ENCODE measurements around the gene DYSF.

Gene DYSF

DNA sequence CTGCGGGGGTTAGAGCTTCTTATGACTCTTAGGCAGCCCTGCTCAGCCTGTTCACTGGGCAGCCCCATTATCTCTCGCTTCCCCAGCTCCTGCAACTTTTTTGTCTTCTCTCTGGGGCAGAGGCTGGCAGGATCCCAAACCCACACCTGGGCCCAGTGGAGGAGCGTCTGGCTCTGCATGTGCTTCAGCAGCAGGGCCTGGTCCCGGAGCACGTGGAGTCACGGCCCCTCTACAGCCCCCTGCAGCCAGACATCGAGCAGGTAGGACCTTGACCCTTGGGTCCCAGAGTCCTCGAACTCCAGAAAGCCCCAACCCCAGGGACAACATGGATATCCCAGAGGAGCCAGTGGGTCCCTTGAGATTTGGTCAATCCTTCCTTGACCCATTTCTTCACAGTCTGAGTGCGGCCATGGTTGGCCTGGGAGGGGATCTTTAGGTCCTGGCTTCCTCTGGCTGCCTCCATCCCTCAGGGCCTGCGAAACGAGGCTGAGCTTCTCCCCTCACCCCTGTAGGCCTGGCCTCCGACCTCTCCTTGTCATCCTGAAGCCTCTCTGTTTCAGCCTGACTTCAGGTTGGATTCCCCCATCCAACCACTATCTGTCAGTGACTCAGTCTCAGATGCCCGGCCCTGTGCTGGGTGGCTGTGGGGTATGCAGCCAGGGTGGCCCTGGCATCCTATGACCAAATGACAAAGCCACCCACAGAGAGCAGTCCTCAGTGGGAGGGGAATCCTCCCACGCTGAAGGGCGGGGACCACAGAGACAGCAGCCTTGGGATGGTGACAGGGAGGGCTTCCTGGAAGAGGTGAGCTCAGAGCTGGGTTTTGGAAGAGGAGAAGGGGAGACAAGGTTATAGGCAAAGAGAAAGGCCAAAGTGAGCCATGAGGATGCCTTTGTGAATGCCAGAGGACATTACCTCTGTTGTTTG is 214.2 kb downstream of the DYSF start:
- H3K36me3 ChIP-seq (ENCODE audit: control insufficient read depth, insufficient read depth, low read length): no peaks in the 10 kb centered on the region
- 90 to 92% methylated on average over 15 of the region's 15 CpGs for WGBS, 2 experiments
- H3K4me3 ChIP-seq (ENCODE audit: insufficient read depth, low read depth, low read length): no peak overlapping the region
- no peak overlapping the region for H3K27ac ChIP-seq (ENCODE audit: insufficient read depth, low read depth, low read length, poor library complexity, severe bottlenecking)
- no peaks in the 10 kb centered on the region for H3K4me1 ChIP-seq (ENCODE audit: control insufficient read depth, insufficient read depth, low read length)
- H3K27me3 ChIP-seq (ENCODE audit: control insufficient read depth, insufficient read depth, low read length, poor library complexity, severe bottlenecking): no peaks in the 10 kb centered on the region
- H3K9me3 ChIP-seq (ENCODE audit: control insufficient read depth, low read length): no peaks in the 10 kb centered on the region

DNA sequence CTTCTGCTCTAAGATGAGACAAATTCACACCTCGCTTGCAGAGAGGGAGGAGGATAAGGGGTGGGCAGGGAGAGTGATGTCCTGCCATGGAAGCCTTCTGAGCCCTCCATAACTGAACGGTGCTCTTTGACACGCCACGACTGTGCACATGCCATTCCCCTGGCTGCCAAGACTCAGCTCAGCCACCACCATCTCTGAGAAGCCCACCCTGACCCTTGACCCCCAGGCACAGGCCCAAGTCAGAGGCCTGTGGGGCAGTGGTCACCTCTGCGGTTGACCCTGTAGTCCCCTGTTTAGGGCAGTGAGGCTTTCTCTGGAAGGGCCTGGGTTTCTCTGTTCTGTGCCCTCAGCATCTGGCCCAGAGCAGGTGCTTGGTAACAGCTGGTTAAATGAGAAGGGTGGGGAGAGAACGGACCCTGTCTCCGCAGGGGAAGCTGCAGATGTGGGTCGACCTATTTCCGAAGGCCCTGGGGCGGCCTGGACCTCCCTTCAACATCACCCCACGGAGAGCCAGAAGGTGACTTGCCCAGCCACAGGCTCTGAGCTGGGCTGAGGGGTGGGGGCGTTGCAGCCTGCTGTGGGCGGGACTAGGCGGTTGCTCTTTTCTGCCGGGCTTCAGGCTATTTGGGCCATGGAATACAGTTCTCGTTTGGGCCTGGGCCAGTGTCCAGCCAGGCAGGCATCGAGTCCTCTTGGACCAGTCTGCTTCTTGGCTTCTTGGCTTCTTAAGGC is 215.1 kb downstream of the DYSF start:
- no peak overlapping the region for H3K27ac ChIP-seq (ENCODE audit: insufficient read depth, low read depth, low read length, poor library complexity, severe bottlenecking)
- H3K9me3 ChIP-seq (ENCODE audit: control insufficient read depth, low read length): no peaks in the 10 kb centered on the region
- 86 to 88% methylated on average over 17 of the region's 17 CpGs for WGBS, 2 experiments
- H3K4me1 ChIP-seq (ENCODE audit: control insufficient read depth, insufficient read depth, low read length): no peaks in the 10 kb centered on the region
- H3K27me3 ChIP-seq (ENCODE audit: control insufficient read depth, insufficient read depth, low read length, poor library complexity, severe bottlenecking): no peaks in the 10 kb centered on the region
- H3K4me3 ChIP-seq (ENCODE audit: insufficient read depth, low read depth, low read length): no peak overlapping the region
- H3K36me3 ChIP-seq (ENCODE audit: control insufficient read depth, insufficient read depth, low read length): no peaks in the 10 kb centered on the region

DNA sequence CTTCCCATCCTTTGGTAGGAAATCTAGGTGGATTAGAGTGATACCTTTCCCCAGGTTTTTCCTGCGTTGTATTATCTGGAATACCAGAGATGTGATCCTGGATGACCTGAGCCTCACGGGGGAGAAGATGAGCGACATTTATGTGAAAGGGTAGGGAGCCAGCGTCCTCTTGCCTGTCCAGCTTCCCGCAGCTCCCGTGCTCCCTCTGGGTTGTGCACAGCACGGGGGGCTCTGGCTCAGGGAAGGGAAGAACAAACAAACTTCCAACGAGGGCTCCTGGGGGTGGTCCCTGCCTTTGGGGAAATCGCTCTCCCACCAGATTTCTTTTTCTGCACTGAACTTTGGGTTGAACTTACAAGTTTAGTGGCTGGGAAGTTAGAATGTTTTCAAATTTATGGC is 215.7 kb downstream of the DYSF start:
- H3K27ac ChIP-seq (ENCODE audit: insufficient read depth, low read depth, low read length, poor library complexity, severe bottlenecking): no peak overlapping the region
- H3K4me1 ChIP-seq (ENCODE audit: control insufficient read depth, insufficient read depth, low read length): no peaks in the 10 kb centered on the region
- H3K9me3 ChIP-seq (ENCODE audit: control insufficient read depth, low read length): no peaks in the 10 kb centered on the region
- H3K4me3 ChIP-seq (ENCODE audit: insufficient read depth, low read depth, low read length): no peak overlapping the region
- H3K27me3 ChIP-seq (ENCODE audit: control insufficient read depth, insufficient read depth, low read length, poor library complexity, severe bottlenecking): no peaks in the 10 kb centered on the region
- whole genome bisulfite sequencing, 2 experiments: 92 to 95% methylated on average over 9 of the region's 9 CpGs
- no peaks in the 10 kb centered on the region for H3K36me3 ChIP-seq (ENCODE audit: control insufficient read depth, insufficient read depth, low read length)

DNA sequence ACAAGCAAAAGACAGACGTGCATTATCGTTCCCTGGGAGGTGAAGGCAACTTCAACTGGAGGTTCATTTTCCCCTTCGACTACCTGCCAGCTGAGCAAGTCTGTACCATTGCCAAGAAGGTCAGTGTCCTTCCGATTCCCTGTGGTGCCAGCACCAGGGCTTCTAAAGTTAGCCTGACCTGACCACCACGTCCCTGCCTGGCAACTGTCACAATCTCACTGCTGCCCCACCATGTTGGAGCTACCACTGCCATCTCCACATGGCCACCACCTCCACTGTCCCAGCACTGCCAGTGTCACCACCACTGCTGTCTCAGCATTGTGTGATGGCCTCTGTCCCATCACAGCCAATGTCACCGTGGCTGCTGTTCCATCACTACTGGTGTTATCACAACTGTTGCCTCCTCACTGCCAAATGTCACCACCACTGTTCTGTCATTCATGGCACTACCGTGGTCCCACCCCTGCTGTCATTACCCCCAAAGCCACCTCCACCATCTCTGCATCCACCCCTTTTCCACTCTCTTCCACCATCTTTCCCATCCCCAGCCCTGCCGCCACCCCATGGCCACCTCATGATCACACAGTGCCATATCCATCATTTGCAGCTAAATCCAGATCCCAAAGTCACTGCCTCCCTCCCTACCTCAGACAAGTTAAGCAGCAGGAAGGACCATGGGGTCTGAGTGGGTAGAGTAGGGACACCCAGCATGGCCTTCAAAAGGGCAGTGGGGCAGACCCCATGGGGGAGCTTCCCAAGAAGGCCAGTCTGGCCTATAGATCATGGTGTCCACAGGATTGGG is 216.5 kb downstream of the DYSF start:
- Histone ChIP-seq H3K27me3 (ENCODE audit: control insufficient read depth, insufficient read depth, low read length, poor library complexity, severe bottlenecking) (no peaks in the 10 kb centered on the region), H3K9me3 (ENCODE audit: control insufficient read depth, low read length) (no peaks in the 10 kb centered on the region), H3K36me3 (ENCODE audit: control insufficient read depth, insufficient read depth, low read length) (no peaks in the 10 kb centered on the region), H3K4me3 (ENCODE audit: insufficient read depth, low read depth, low read length) (no peak overlapping the region), H3K27ac (ENCODE audit: insufficient read depth, low read depth, low read length, poor library complexity, severe bottlenecking) (no peak overlapping the region), H3K4me1 (ENCODE audit: control insufficient read depth, insufficient read depth, low read length) (no peaks in the 10 kb centered on the region)
- 92 to 94% methylated on average over 8 of the region's 8 CpGs for WGBS, 2 experiments

DNA sequence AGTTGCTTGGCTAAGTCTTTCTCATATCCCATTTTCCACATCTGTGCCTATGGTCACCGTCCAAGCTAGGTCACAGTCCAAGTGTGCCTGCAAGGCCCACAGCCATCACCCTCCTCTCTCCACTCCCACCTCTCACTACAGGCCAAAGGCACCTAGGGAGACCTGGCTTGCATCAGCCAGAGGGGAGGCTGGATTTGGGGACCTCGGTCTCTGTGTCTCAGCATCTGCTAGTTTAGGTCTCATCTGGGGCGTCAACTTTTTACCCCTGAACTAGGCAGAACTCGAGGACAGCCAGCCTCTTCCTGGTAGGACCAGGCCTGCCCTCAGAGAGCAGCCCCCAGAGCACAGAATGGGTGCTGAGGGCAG is 217.1 kb downstream of the DYSF start:
- Histone ChIP-seq H3K36me3 (ENCODE audit: control insufficient read depth, insufficient read depth, low read length) (no peaks in the 10 kb centered on the region), H3K4me1 (ENCODE audit: control insufficient read depth, insufficient read depth, low read length) (no peaks in the 10 kb centered on the region), H3K27ac (ENCODE audit: insufficient read depth, low read depth, low read length, poor library complexity, severe bottlenecking) (no peak overlapping the region), H3K9me3 (ENCODE audit: control insufficient read depth, low read length) (no peaks in the 10 kb centered on the region), H3K4me3 (ENCODE audit: insufficient read depth, low read depth, low read length) (no peak overlapping the region), H3K27me3 (ENCODE audit: control insufficient read depth, insufficient read depth, low read length, poor library complexity, severe bottlenecking) (no peaks in the 10 kb centered on the region)
- 91 to 95% methylated on average over 4 of the region's 4 CpGs for WGBS, 2 experiments

DNA sequence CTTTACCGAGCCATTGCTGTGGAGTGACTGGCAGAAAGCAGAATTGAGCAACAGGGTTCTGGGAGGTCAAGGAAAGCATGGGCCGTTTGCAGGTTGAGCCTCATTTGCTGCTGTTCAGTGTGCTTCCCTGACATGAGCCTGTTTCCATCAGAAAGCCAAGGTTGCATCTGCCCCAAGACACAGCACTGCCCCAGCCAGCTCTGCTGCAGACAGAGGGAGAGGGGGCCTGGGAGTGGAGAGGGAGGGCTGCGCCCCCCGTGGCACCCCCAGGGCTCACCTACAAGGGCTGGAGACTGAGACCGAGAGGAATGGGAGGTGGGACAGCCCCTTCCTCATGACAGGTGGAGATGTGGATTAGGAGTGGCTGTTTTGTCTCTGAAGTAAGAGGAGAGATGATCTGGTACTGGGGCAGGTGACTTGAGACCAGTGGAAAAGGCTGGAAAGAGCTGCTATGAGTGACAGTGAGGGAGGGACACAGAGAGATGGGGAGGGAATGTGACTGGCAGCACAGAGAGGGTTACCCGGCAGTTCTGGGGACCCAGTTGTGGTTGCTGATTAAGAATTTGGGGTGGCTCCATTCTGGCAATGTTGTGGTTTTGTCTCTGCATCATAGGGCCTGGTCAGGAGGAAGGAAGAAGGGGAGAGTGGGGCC is 218.0 kb downstream of the DYSF start:
- WGBS, 2 experiments: 88 to 93% methylated on average over 6 of the region's 6 CpGs
- Histone ChIP-seq H3K27me3 (ENCODE audit: control insufficient read depth, insufficient read depth, low read length, poor library complexity, severe bottlenecking) (no peaks in the 10 kb centered on the region), H3K27ac (ENCODE audit: insufficient read depth, low read depth, low read length, poor library complexity, severe bottlenecking) (no peak overlapping the region), H3K4me3 (ENCODE audit: insufficient read depth, low read depth, low read length) (no peak overlapping the region), H3K9me3 (ENCODE audit: control insufficient read depth, low read length) (no peaks in the 10 kb centered on the region), H3K36me3 (ENCODE audit: control insufficient read depth, insufficient read depth, low read length) (no peaks in the 10 kb centered on the region), H3K4me1 (ENCODE audit: control insufficient read depth, insufficient read depth, low read length) (no peaks in the 10 kb centered on the region)

DNA sequence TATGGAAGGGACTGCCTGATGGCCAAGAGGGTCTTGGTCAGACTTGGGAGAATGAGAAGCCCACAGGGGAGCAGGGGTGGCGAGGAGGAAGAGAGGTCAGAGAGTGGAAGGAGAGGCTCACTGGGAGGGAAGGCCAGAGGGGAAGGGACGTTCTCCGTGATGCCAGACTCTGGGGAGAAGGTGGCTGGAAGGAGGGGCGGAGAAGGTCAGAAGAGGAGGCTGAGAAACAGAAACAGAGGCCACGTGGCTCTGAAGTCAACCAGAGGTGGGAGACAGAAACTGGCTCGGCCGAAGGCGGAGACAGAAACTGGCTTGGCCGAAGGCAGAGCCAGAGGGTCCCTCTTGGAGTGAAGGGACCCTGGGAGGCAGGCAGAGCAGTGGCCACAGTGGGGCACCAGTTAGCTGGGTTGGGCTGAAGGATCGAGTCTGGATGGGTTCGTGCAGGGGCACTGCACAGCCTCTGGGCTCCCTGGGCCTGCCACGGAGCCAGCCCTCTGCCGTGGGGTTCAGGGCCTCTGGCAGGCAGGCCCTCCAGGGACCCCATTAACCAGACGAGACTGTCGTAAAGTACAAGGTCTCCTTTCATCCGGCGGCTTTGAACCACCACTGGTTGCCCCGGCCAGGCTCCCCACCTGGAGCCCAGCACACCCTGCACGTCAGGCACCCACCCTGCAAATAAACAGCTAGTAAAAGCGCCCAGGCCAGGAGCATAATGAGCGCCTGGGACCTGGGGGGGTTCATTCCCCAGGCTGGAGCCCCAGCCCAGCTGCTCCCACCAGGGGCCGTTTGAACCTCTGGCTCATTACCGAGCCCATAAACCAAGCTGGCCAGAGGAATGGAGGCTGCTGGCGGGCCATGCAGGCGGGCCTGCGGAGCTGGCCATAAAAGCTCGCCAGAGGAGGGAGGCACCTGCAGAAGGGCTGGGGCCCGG is 218.8 kb downstream of the DYSF start:
- Histone ChIP-seq H3K9me3 (ENCODE audit: control insufficient read depth, low read length) (no peaks in the 10 kb centered on the region), H3K36me3 (ENCODE audit: control insufficient read depth, insufficient read depth, low read length) (no peaks in the 10 kb centered on the region), H3K4me1 (ENCODE audit: control insufficient read depth, insufficient read depth, low read length) (no peaks in the 10 kb centered on the region), H3K27ac (ENCODE audit: insufficient read depth, low read depth, low read length, poor library complexity, severe bottlenecking) (no peak overlapping the region), H3K4me3 (ENCODE audit: insufficient read depth, low read depth, low read length) (no peak overlapping the region), H3K27me3 (ENCODE audit: control insufficient read depth, insufficient read depth, low read length, poor library complexity, severe bottlenecking) (no peaks in the 10 kb centered on the region)
- 85 to 86% methylated on average over 28 of the region's 28 CpGs for WGBS, 2 experiments

DNA sequence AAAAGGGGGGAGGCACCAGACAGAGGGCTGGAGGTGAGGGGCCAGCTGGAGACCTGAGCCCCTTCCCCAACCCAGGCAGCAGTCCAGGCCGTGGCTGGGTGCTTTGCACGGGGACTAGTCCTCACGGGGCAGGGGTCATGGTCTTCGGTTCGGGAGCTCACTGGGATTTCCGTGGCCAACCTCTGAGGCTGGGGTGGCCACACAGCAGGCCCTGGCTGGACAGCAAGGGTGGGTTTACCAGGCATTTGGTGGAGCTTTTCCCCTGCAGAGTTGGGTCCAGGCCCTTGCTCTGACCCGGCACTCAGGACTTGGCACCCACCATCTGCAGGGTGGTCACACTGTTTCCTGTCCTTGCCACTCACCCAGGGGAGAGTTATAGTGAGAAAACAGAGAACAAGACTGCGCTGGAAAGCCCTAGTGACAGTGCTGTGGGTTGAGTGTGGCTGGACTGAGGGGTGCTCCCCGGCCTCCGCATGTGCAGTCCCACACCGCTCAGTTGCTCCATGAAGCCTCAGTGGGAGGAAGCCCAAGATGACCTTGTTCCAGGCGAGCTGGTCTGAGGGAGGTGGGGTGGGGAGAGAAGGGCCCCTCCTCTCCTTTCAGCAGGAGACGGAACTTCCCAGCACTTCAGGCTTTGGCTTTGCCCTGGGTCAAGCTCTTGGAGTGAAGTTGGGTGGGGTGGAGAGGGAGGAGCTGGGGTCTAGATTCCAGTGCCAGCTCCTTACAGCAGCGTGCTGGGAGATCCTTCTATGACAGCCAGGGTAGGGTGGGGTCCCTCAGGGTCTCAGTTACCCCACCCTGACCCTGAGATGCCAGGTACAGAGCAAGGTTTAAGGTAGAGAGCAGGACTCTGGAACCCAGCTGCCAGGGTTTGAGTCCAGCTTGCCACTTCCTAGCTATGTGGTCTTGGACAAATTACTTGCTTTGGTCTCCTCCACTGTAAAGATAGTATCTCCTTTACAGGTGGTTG is 219.8 kb downstream of the DYSF start:
- no peaks in the 10 kb centered on the region for H3K4me1 ChIP-seq (ENCODE audit: control insufficient read depth, insufficient read depth, low read length)
- H3K27ac ChIP-seq (ENCODE audit: insufficient read depth, low read depth, low read length, poor library complexity, severe bottlenecking): no peak overlapping the region
- no peaks in the 10 kb centered on the region for H3K27me3 ChIP-seq (ENCODE audit: control insufficient read depth, insufficient read depth, low read length, poor library complexity, severe bottlenecking)
- 95% methylated on average over 14 of the region's 14 CpGs for WGBS, 2 experiments
- H3K9me3 ChIP-seq (ENCODE audit: control insufficient read depth, low read length): no peaks in the 10 kb centered on the region
- no peak overlapping the region for H3K4me3 ChIP-seq (ENCODE audit: insufficient read depth, low read depth, low read length)
- no peaks in the 10 kb centered on the region for H3K36me3 ChIP-seq (ENCODE audit: control insufficient read depth, insufficient read depth, low read length)

Measured in ectodermal cell (in vitro differentiated cells).